RWPE1 (cell line): Measurements from ENCODE around the gene PARP14.
"Not testable (repeated sequence)": the region's sequence is repeated elsewhere in the genome, so short reads cannot be mapped to it uniquely, and the experiment has no call there.

Experiments used
- CTCF ChIA-PET: fragments of 350-600 bp; sonication (Branson Sonifier 250); formaldehyde crosslinking; extraction: SDS; loops from one replicate; lab custom pipeline; 2021; lab: Yijun Ruan, JAX
- POLR2A ChIA-PET: fragments of 400-600 bp; formaldehyde crosslinking; extraction: SDS; loops from one replicate; lab custom pipeline; 2020; ENCODE audit warnings: antibody characterized with exemption; ENCODE audit not compliant: low non-redundant PET; lab: Yijun Ruan, JAX
- DNase-seq: peaks from one replicate; pipeline ENCODE4 v3.0.0; 2012; ENCODE audit warnings: low spot score
- H3K27ac ChIP-seq: fragments of 450-650 bp; 2 replicates; pipeline ENCODE4 v1.5.1; 2017
- TF ChIP-seq, protein P1 (sequence below): fragments of 450-650 bp; conservative IDR thresholded peaks from 2 replicates; pipeline ENCODE4 v1.5.1; 2017; ENCODE audit warnings: low read depth, mild to moderate bottlenecking

Gene PARP14

DNA sequence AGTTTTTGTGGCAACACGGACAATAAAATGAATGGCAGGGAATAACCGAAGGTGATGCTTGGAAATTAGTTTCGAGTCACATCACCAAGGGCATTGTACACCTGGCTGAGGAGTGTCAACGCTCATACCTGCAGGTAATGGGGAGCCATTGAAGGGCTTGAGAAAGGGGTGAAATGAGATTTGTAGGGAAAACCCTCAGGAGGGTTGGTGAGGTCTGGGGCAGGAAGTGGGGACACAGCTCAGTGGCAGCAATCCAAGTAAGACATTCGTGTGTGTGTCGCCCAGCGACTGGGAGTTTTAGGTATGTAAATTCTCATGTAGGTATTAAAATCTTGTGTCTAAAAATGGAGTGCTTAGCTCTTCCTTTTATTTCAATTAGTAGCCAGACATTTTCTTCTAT is 14.3 kb downstream of the PARP14 start:
- H3K27ac ChIP-seq, result no peak overlapping the region
- DNase-seq, result no peak
- CTCF ChIA-PET, result interaction anchor here (0.7 kb wide), 1 partner anchor 134 kb away, joined by 3 read pairs; no protein-coding TSS in a partner anchor
- POLR2A ChIA-PET, result no interaction called here
- TF ChIP-seq, protein P1, sequence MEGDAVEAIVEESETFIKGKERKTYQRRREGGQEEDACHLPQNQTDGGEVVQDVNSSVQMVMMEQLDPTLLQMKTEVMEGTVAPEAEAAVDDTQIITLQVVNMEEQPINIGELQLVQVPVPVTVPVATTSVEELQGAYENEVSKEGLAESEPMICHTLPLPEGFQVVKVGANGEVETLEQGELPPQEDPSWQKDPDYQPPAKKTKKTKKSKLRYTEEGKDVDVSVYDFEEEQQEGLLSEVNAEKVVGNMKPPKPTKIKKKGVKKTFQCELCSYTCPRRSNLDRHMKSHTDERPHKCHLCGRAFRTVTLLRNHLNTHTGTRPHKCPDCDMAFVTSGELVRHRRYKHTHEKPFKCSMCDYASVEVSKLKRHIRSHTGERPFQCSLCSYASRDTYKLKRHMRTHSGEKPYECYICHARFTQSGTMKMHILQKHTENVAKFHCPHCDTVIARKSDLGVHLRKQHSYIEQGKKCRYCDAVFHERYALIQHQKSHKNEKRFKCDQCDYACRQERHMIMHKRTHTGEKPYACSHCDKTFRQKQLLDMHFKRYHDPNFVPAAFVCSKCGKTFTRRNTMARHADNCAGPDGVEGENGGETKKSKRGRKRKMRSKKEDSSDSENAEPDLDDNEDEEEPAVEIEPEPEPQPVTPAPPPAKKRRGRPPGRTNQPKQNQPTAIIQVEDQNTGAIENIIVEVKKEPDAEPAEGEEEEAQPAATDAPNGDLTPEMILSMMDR, result no peak

DNA sequence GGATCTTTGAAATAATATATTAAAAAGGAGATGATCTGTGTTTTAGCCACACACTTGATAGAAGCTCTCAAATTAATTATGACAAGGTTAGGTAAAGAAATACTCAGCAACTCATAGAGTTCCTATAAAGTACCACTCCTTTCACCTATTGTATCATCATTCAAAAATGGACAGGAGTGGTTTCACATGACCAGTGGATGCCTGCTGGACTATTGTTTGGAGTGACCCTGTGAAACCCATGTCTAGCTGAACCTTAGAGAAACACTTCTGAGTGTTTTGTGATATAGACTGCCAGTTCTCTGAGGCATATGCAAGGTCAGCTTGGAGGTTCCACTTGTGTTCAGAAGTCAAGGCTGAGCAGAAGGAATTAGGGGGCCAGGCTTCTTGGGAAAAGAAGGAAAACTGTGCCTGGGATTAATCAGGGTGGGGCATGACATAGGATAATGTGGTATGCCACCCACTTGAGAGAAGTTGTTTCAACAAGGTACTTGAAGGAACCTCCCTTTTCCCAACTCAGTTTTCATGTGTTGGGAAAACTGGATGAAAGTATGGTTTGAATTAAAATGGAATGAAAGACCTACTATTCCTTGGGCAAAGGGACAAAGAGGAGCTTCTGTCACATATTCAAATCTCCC is 15.4 kb downstream of the PARP14 start:
- CTCF ChIA-PET, result no interaction called here
- POLR2A ChIA-PET, result no interaction called here
- TF ChIP-seq, protein P1, result no peak
- no peak overlapping the region for H3K27ac ChIP-seq
- DNase-seq, result no peak

DNA sequence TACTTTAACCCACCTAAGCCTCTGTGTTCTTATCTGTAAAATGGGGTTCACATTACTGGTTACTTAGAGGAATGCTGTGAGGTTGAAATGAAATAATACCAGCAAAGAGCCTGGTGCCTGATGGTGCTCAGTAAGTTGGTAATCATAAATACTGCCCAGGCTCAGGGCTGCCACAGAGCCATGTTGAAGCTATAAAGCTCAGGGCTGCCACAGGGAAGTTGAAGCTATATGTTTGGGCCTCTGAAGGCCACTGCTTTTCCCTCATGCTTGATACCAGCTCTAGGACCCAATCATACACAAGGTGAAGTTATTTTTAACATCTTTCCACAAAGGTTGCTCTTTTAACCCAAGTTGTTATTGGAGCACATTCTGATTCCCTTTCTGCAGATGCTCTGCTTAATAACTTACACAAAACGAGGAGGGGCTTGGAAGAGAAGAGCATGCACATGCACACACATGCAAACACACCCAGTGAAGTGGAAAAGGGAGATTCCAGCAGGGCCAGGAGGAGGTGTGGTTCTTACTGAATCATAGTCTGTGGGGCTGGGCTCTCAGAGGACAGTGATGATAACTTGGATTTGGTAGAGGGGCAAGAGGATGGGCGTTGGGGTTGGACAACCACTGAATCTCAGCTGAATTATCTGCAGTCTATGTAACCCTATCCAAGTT is 17.4 kb downstream of the PARP14 start:
- no peak for DNase-seq
- H3K27ac ChIP-seq, result no peak overlapping the region
- ChIA-PET POLR2A (interaction anchor here (0.6 kb wide), 1 partner anchor 121 kb away, joined by 4 read pairs; no protein-coding TSS in a partner anchor), CTCF (interaction anchor here (0.5 to 1.1 kb wide), 2 partner anchors 20 to 116 kb away, joined by 3 to 5 read pairs; no protein-coding TSS in a partner anchor)
- TF ChIP-seq, protein P1, result no peak

DNA sequence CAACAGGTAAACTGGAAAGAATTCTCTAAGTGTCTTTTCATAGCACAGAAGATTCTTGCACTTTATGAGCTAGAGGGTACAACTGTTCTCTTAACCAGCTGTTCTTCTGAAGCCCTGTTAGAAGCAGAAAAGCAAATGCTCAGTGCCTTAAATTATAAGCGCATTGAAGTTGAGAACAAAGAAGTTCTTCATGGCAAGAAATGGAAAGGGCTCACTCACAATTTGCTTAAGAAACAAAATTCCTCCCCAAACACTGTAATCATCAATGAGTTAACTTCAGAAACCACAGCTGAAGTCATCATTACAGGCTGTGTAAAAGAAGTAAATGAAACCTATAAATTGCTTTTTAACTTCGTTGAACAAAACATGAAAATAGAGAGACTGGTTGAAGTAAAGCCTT is 19.6 kb downstream of the PARP14 start:
- TF ChIP-seq, protein P1, result no peak
- H3K27ac ChIP-seq, result no peak overlapping the region
- ChIA-PET POLR2A (no interaction called here), CTCF (no interaction called here)
- no peak for DNase-seq

DNA sequence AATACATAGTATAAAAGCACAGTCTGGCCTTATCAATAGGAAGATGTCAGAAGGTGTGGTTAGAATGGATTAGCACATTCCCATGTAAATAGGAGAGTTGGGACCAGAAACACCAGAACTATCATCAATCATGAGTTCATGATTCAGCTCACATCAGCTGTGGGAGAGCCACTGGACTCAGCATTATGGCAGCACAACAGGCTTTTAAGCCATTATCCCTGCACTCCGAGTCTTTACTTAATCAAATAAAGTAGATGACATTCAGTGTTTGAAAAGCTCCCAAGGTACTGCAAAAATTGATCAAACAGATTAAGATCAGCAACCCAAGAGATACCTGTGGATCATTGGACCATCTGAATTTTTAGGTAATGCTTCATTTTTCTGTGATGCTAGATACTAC is 24.7 kb downstream of the PARP14 start:
- ChIA-PET CTCF (no interaction called here), POLR2A (no interaction called here)
- no peak overlapping the region for H3K27ac ChIP-seq
- TF ChIP-seq, protein P1, result no peak
- no peak for DNase-seq

DNA sequence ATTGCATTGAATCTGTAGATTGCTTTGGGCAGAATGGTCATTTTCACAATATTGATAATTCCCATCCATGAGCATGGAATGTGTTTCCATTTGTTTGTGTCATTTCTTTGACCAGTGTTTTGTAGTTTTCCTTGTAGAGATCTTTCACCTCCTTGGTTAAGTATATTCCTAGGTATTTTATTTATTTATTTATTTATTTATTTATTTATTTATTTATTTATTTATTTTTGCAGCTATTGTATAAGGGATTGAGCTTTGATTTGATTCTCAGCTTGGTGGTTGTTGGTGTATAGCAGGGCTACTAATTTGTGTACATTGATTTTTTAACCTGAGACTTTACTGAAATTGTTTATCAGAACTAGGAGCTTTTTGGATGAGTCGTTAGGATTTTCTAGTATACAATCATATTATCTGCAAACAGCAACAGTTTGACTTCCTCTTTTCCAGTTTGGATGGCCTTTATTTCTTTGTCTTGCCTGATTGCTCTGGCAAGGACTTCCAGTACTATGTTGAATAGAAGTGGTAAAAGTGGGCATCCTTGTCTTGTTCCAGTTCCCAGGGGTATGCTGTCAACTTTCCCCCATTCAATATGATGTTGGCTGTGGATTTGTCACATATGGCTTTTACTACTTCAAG is 30.1 kb downstream of the PARP14 start:
- DNase-seq, H3K27ac ChIP-seq, POLR2A ChIA-PET, CTCF ChIA-PET: not testable (repeated sequence)
